ENCODE measurements around the gene RWDD3. TPM values are rescaled to one million over a fixed set of nuclear protein-coding genes. Genes with fewer than 3 reads are reported as not detected.

RWDD3 gene
- total and polyA plus RNA-seq, 2 of the 4 experiments (the other 2 are of a cell fraction): 10.4 to 13.6 TPM

- H2AFZ ChIP-seq (replicated peaks; ENCODE audit: low read length, poor library complexity): no peak overlapping the region
- no peaks in the 10 kb centered on the region for H3K36me3 ChIP-seq (ENCODE audit: control insufficient read depth, insufficient read depth, low read length)
- H2AK9ac ChIP-seq (replicated peaks; ENCODE audit: low read depth, low read length, poor library complexity): no peak overlapping the region
- WGBS, 2 experiments (ENCODE audit: extremely low coverage in 2 of 2, insufficient read length in 1 of 2): no CpG with 5 or more reads among the region's 1 CpG
- H2BK20ac ChIP-seq (ENCODE audit: low read depth, low read length): no peak overlapping the region
- no peak overlapping the region for H3K27ac ChIP-seq (ENCODE audit: insufficient read depth, low read length)
- CTCF ChIA-PET: no interaction called here
- no peak overlapping the region for H3K4me3 ChIP-seq (ENCODE audit: insufficient read depth, low read depth, low read length)
- no peak overlapping the region for H4K91ac ChIP-seq (ENCODE audit: insufficient read depth, low read depth, low read length)
- no peak overlapping the region for H2AK5ac ChIP-seq (ENCODE audit: low read depth, low read length)
- no peak for ATAC-seq (ENCODE audit: low read depth)
- in situ Hi-C loops (cut with MboI; ENCODE audit: low sequenced_read_pairs): no loop called here
- H3K9me3 ChIP-seq (ENCODE audit: control insufficient read depth, insufficient read depth, low read length): no peaks in the 10 kb centered on the region
- no peak overlapping the region for H3K4ac ChIP-seq (ENCODE audit: low read depth, low read length)
- no peak overlapping the region for H3K4me2 ChIP-seq (ENCODE audit: low read depth, low read length)
- no peak for DNase-seq
- no peak overlapping the region for H4K5ac ChIP-seq (ENCODE audit: low read depth, low read length)
- POLR2A ChIA-PET (ENCODE audit: unreplicated experiment): no interaction called here
- no peaks in the 10 kb centered on the region for H3K4me1 ChIP-seq (ENCODE audit: control insufficient read depth, insufficient read depth, low read length)
- intact Hi-C loops (cut with micrococcal nuclease): no loop called here
- H3K9ac ChIP-seq (ENCODE audit: low read depth, low read length): no peak overlapping the region
- no peaks in the 10 kb centered on the region for H3K79me1 ChIP-seq (ENCODE audit: low read depth in 1 of 2, low read length in 2 of 2)
- no peaks in the 10 kb centered on the region for H3K9me1 ChIP-seq (ENCODE audit: insufficient read depth, low read length)
- no peak overlapping the region for H3K14ac ChIP-seq (replicated peaks; ENCODE audit: low read depth, low read length)
- H3K23ac ChIP-seq (ENCODE audit: low read depth, low read length): no peak overlapping the region
- H3K27me3 ChIP-seq (ENCODE audit: control insufficient read depth, insufficient read depth, low read length): no peaks in the 10 kb centered on the region; the same call in 1 of the 2 replicates
- H3K56ac ChIP-seq (ENCODE audit: extremely low read depth, insufficient read depth, low read length): no peak overlapping the region
- H2BK120ac ChIP-seq (ENCODE audit: low read depth, low read length): no peak overlapping the region
- no peak overlapping the region for H3K18ac ChIP-seq (ENCODE audit: low read depth, low read length)
- H2BK15ac ChIP-seq (ENCODE audit: low read depth, low read length): no peak overlapping the region
- H4K8ac ChIP-seq (ENCODE audit: low read depth in 2 of 2, low read length in 2 of 2): no peak overlapping the region
- no TSS peak for BruUV-seq (replicated peaks)
- H2BK5ac ChIP-seq (ENCODE audit: low read depth, low read length, poor library complexity, severe bottlenecking): no peak overlapping the region
- TF ChIP-seq RCOR1 (IDR thresholded peaks at IDR 0.05; ENCODE audit: insufficient replicate concordance, low read length) (no peak), CEBPB (IDR thresholded peaks at IDR 0.05; ENCODE audit: low read depth, low read length) (no peak), USF2 (IDR thresholded peaks at IDR 0.05; ENCODE audit: low read depth, low read length) (no peak), CHD1 (IDR thresholded peaks at IDR 0.05; ENCODE audit: low read depth, low read length) (no peak), CTCF (conservative IDR thresholded peaks at IDR 0.05; ENCODE audit: low read depth, low read length) (no peak), MAFK (IDR thresholded peaks at IDR 0.05; ENCODE audit: low read depth, low read length) (no peak), MXI1 (IDR thresholded peaks at IDR 0.05; ENCODE audit: borderline replicate concordance, low read depth, low read length) (no peak), POLR2A (IDR thresholded peaks at IDR 0.05; ENCODE audit: low read depth, low read length) (no peak), RFX5 (IDR thresholded peaks at IDR 0.05; ENCODE audit: low read depth, low read length) (no peak), FOS (IDR thresholded peaks at IDR 0.05; ENCODE audit: low read depth, low read length) (no peak)
- TF ChIP-seq, protein P1, sequence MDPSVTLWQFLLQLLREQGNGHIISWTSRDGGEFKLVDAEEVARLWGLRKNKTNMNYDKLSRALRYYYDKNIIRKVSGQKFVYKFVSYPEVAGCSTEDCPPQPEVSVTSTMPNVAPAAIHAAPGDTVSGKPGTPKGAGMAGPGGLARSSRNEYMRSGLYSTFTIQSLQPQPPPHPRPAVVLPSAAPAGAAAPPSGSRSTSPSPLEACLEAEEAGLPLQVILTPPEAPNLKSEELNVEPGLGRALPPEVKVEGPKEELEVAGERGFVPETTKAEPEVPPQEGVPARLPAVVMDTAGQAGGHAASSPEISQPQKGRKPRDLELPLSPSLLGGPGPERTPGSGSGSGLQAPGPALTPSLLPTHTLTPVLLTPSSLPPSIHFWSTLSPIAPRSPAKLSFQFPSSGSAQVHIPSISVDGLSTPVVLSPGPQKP (IDR thresholded peaks at IDR 0.05; ENCODE audit: borderline replicate concordance, low read depth, low read length): no peak
- H4K20me1 ChIP-seq (ENCODE audit: insufficient read depth, low read length): no peaks in the 10 kb centered on the region
- dilution Hi-C loops (cut with HindIII; ENCODE audit: low sequenced_read_pairs, unreplicated experiment): no loop called here
These were observed 25.2 kb downstream of the RWDD3 start for GRCh38 chr1:95259245-95259644.
